ENCODE results near the gene CACNA1B.

- TF ChIP-seq CTCF (IDR thresholded peaks at IDR 0.05) (no peak), EZH2 (IDR thresholded peaks at IDR 0.05; ENCODE audit: borderline replicate concordance, insufficient read depth, low read depth, low read length, poor library complexity, severe bottlenecking) (no peak)
Measured at GRCh38 chr9:138077126-138077525, 199.5 kb downstream of the CACNA1B start.
